GM18517 (cell line): ENCODE data around the gene HIPK2.
A peak's percentile ranks its signal among the peaks of the same experiment; 100 is the strongest.

Experiments
- ATAC-seq: cut with Tn5 transposase; IDR thresholded peaks from one replicate; pipeline ENCODE4 v1.9.1; 2021; ENCODE audit warnings: mild to moderate bottlenecking, moderate library complexity; ENCODE audit not compliant: unreplicated experiment

Gene HIPK2

DNA sequence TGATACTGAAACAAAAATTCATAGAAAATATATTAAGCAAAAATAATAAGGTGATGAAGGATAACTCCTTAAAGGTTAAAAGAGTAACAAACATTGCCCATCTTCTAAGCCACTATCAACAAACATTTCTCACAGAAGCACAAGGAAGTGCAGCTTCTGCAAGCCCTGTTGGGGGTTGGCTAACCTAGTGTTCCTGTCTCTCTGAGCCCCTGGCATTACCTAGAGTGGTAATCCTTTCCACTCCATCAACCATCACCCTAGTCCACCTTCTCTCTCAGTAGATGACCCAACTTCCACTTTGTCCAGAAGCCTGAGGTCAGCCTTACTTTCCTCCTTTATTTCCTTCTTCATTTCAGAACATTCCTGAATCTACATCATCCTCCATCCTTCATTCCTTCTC, 59.7 kb downstream of the HIPK2 start:
- no peak for ATAC-seq

DNA sequence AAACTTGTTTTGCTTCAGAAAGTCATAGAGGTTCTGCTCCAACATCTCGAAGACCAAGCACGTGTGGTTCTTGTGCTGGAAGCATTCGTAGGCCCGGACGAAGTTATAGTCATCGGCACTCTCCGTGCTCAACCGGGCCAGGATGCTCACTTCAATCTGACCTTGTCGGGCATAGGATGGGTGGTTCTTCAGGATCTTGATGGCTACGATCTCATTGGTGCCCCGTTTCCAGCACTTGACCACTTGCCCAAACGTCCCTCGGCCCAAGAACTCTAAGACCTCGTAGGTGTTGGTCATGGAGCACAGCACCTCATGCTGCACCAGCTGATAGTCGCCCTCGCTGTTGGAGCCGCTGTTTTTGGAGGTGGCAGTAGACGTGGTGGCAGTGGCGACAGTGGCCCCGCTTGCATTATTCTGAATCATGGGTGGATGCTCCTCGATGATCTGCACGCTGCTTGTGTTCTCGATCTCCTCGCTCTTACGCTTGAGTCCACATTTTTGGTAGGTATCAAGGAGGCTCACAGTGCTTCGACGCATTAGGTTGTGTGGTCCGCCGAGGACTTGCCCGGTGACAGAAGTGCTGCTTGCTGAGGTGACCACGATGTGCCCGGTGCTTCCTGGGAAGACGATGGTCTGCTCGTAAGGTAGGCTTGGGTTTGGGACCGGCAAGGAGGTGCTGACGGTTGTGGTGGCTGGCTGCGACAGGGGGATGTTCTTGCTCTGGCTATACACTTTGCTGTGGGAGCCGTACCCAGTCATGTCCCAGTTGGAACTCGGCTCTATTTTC, 61.4 kb downstream of the HIPK2 start:
- no peak for ATAC-seq

- ATAC-seq, result no peak
Observed at GRCh38 chr7:139715194-139715815, 62.5 kb downstream of the HIPK2 start.

- ATAC-seq, result peak; percentile 97
Observed at GRCh38 chr7:139714163-139714901, 63.5 kb downstream of the HIPK2 start.

- no peak for ATAC-seq
Observed at GRCh38 chr7:139713526-139714162, 64.2 kb downstream of the HIPK2 start.

DNA sequence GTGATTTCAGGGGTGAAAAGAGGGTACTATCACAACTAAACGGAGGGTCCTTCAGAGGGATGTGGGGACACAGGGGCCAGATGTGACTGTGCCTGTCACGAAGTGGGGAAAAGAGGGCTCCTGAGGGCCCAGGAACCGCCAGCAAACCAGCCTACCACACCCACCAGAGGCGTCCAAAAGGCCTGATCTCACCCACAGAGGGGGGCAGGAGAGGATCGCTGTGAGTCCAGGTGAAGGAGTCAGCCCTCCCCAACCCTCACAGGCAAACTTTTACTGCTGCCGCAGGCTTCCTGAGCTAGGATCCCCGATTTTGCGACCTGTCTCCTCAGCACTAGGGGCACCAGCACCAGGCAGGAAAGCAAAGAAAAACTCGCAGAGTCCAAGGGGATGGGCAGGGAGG, 64.7 kb downstream of the HIPK2 start:
- ATAC-seq, result no peak

- ATAC-seq, result no peak
Observed at GRCh38 chr7:139711991-139712743, 65.6 kb downstream of the HIPK2 start.

DNA sequence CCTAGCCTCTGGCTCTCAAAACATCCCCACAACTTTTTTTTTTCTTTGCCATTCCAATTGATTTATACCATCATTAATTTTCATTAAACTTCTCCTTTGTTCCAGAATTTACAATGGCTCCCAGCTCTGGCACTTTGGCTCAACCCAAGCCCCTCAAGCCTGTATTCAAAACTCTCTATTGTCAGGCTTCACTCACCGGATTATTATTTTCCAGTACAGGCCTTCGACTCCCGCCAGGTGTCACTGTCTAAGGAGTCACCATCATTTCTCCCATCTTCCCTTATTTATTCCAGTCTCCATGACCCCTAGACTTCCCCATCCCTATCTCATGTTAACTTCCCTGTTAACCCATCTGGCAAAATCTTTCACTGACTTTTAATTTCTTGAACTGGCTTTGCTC, 67.8 kb downstream of the HIPK2 start:
- ATAC-seq, result no peak

- ATAC-seq, result no peak
Observed at GRCh38 chr7:139709485-139709884, 68.3 kb downstream of the HIPK2 start.

DNA sequence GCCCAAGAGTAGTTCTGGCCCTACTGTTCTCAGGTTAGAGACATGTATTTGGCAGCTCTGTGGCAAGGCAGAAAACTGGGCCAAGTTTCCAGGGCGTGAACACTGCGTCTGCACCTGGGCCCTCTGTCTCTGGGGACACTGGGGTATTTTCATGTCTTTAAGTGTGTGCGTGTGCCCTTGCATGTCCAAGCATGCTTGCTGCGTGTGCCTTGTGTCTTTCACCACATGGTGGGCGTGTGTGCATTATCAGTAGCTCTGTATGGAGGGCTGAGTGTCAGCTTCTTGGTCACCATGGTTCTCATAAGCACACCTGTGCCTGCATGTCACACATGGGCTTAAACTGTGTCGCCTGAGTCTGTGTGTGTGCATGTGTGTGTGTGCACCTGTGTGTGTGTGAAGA, 69.3 kb downstream of the HIPK2 start:
- ATAC-seq, result peak; percentile 94

DNA sequence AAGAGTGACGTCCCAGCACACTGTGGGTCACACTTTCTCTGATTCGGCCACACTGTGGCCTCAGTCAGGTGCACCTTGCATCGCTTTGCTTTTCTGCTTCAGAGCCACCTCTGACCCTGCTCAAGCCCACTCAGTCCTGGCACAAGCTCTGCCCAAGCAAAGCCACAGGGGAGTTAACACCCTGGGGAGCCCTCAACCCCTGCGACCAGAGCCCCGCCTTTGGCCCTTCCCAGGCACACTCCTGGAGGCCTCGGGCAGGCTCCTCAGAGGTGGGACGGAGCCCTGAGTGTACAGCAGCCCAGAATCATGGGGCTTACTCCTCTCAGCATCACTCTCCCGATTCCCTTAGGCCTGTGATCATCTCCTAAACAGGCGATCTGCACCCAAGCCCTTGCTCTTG, 71.0 kb downstream of the HIPK2 start:
- ATAC-seq, result no peak

DNA sequence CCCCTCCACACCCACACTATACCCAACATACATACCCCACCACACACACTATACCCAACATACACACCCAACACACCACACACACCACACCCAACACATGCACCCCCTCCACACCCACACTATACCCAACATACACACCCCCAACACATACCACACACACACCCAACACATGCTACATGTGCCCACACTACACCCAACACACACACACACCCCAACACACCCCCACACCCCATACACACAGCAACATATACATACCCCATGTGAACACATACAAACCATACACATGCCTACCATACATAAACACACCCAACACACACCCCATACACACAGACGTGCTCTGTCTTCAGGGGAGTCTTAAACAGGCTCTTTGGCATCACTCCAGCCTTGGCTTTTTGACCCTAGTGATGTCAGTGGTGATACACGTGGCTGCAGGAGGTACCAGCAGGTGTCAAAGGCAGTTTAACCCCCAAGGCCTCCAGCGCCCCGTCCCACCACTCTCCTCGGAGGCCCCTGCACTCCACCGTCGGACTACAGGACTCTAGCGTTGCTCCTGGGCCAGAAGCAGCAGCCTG, 73.4 kb downstream of the HIPK2 start:
- no peak for ATAC-seq

DNA sequence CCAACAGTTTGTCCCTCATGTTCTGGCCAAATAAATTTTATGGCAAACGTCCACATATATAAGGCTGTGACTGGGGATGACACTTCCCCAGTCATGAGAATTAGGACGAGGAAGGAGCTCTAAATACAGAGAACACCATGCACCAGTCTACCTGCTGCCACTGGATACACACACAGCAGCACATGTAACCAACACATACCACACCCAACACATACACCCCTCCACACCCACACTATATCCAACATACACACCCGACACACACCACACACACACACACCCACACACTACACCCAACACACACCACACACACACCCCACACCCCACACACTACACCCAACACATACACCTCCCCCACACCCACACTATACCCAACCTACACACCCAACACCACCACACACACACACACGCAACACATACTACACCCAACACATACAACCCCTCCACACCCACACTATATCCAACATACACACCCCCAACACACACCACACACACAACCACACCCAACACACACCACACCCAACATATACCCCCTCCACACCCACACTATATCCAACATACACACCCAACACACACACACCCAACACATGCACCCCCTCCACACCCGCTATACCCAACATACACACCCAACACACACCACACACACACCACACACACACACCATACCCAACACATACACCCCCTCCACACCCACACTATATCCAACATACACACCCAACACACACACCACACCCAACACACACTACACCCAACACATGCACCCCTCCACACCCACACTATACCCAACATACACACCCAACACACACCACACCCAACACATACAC, 74.1 kb downstream of the HIPK2 start:
- peak; percentile 18 for ATAC-seq

DNA sequence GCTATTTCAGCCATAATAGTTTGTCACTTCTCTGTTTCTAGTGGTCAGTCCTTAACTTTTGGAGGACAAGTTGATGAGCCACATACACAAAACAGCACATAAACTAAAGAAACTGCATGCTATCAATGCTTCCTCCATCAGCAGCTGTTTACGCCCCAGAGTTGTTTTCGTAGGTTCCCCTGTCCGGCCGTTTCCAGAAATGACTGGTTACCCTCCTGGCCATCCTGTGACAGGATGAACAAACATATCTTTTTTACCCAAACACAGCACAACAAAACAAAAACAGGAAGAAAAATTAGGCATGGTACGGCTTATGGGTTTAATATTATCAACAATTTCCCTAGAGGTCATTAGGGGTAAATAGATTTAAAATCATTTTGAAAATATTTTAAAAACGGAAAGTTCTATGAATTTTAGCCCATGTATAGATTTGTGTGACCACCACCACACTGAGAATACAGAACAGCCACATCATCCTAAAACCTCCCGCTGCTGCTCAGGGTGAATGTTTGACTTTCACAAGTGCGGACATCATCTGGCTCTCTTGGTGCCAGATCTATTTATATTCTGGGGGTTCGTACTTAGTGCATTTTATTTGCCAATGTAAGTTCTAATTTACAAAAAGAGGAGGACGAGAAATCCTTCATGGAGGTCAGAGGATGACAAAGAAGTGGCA, 74.8 kb downstream of the HIPK2 start:
- ATAC-seq, result peak; percentile 82

GRCh38 chr7:139702313-139702731, 75.5 kb downstream of the HIPK2 start:
- no peak for ATAC-seq

DNA sequence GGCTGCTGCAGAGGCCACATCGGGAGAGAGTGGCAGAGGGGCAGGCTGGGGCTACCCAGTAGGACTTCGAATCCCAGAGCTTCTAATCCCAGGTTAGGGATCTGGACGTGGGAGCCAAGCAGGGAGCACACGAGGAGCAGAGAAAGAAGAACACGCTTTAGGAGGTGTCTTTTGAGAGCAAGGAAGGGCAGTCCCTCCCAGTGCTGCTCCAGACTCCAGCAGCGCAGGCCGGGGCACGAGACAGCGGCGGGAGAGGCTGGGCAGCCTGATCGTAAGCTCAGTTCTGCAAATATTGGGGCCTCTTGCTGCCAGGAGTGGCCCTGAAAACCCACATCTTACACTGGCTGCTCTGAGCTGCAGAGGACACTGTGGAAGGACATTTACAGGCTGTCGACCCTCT, 75.9 kb downstream of the HIPK2 start:
- ATAC-seq, result no peak

- ATAC-seq, result no peak
Observed at GRCh38 chr7:139700505-139701235, 77.1 kb downstream of the HIPK2 start.
